Mesothelial cell of epicardium (in vitro differentiated cells): ENCODE results near the gene BGN. TPM values are rescaled to one million over a fixed set of nuclear protein-coding genes. Genes with fewer than 3 reads are reported as not detected.

ENCODE experiments used
- DNase-seq, 2 experiments: peaks; one replicate each; pipeline ENCODE4 v3.0.0; 2021; ENCODE audit warnings: low spot score in 2 of 2; ENCODE audit not compliant: unreplicated experiment in 2 of 2
- H3K27ac Mint-ChIP-seq: 2 replicates; pipeline ENCODE4 v1.8.0; 2021; ENCODE audit warnings: mixed read lengths
- H3K27me3 Mint-ChIP-seq: 2 replicates; pipeline ENCODE4 v1.8.0; 2021; ENCODE audit warnings: low read depth, mixed read lengths
- H3K36me3 Mint-ChIP-seq: 2 replicates; pipeline ENCODE4 v1.8.0; 2021; ENCODE audit warnings: mixed read lengths
- H3K4me1 Mint-ChIP-seq: 2 replicates; pipeline ENCODE4 v1.8.0; 2021; ENCODE audit warnings: mixed read lengths
- H3K4me3 Mint-ChIP-seq: 2 replicates; pipeline ENCODE4 v1.8.0; 2021; ENCODE audit warnings: mild to moderate bottlenecking, moderate library complexity, mixed read lengths
- H3K9me3 Mint-ChIP-seq: 2 replicates; pipeline ENCODE4 v1.8.0; 2021; ENCODE audit warnings: mixed read lengths
- total RNA-seq: library from RNA; stranded (reverse); gene quantifications from 3 replicates; pipeline ENCODE4 v1.2.1, GENCODE V29; 2021
- TF ChIP-seq, protein P1 (sequence below): fragments of 200-600 bp; sonication (generic); IDR thresholded peaks from one replicate; pipeline ENCODE4 v1.5.0; 2021; ENCODE audit warnings: antibody characterized with exemption; ENCODE audit not compliant: unreplicated experiment

The BGN gene
- total RNA-seq, 1 donor from 2014 or later = 121 TPM

DNA sequence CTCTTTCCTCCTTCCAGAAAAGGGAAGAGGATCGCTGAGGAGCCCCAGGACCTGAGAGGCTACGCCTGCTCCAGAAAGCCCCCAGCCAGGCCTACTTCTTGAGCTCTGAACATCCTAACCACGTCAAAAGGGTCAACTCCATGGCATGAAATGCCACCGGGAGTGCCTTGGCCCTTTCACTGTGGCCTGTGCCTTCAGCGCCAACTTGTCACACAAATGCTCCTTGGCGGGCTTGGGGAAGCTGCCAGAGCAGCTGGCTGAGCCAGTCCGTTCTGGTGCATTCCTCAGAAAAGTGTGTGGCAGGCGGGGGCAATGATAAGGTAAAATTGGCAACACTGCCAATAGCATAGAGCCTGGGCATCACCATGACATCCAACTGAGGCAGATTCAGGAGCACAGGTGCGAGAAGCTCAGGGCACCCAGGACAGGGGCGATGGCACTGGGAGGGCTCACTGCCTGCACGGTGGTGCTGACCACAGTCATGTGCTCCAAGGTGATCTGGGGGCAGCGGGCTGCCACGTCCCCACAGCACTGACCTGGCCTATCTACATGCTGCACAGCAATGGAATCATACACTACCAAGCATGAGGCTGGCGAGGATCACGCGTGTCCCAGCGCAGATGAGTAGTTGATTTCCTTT, 36.8 kb upstream of the BGN start:
- H3K9me3 Mint-ChIP-seq = peaks cover 11% of the 10 kb centered on the region
- TF ChIP-seq, protein P1, sequence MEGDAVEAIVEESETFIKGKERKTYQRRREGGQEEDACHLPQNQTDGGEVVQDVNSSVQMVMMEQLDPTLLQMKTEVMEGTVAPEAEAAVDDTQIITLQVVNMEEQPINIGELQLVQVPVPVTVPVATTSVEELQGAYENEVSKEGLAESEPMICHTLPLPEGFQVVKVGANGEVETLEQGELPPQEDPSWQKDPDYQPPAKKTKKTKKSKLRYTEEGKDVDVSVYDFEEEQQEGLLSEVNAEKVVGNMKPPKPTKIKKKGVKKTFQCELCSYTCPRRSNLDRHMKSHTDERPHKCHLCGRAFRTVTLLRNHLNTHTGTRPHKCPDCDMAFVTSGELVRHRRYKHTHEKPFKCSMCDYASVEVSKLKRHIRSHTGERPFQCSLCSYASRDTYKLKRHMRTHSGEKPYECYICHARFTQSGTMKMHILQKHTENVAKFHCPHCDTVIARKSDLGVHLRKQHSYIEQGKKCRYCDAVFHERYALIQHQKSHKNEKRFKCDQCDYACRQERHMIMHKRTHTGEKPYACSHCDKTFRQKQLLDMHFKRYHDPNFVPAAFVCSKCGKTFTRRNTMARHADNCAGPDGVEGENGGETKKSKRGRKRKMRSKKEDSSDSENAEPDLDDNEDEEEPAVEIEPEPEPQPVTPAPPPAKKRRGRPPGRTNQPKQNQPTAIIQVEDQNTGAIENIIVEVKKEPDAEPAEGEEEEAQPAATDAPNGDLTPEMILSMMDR = no peak
- H3K27ac Mint-ChIP-seq = no peak overlapping the region
- peaks cover 14% of the 10 kb centered on the region for H3K36me3 Mint-ChIP-seq
- H3K4me1 Mint-ChIP-seq = peaks cover 4% of the 10 kb centered on the region
- no peak overlapping the region for H3K4me3 Mint-ChIP-seq
- H3K27me3 Mint-ChIP-seq = no peaks in the 10 kb centered on the region
- DNase-seq = no peak

DNA sequence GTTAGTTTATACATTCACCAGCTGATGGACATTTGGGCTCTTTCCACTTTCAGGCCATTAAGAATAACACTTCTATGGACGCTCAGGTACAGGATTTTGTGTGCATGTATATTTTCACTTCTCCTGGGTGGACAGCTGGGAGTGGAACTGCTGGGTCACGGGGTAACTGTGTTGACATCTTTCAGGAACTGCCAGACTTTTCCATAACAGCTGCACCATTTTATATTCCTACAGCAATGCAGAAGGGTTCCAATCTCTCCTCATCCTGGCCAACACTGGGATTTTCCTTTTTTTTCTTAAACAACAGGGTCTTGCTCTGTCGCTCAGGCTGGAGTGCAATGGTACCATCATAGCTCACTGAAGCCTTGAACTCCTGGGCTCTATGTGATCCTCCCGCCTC, 36.3 kb upstream of the BGN start:
- H3K4me1 Mint-ChIP-seq = peaks cover 4% of the 10 kb centered on the region
- TF ChIP-seq, protein P1 = no peak
- H3K27ac Mint-ChIP-seq = no peak overlapping the region
- H3K4me3 Mint-ChIP-seq = no peak overlapping the region
- peaks cover 14% of the 10 kb centered on the region for H3K36me3 Mint-ChIP-seq
- no peak for DNase-seq
- H3K27me3 Mint-ChIP-seq = no peaks in the 10 kb centered on the region
- H3K9me3 Mint-ChIP-seq = peaks cover 11% of the 10 kb centered on the region

DNA sequence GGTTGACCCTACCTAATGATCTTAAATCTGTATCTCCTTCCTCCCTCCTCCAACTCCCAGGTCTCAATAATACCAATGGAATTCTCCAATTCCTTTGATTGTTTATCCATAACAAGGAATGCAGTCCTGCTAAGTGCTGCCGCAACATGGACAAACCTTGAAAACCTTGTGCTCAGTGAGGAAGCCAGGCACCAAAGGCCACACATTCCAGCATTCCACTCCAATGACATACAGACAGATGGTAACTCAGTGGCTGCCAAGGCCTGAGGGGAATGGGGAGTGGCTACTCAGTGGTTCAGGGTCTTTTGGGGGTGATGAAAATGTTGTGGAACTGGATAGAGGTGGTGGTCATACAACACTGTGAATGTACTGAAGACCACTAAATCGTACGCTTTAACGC, 34.8 kb upstream of the BGN start:
- no peak for DNase-seq
- Mint-ChIP-seq H3K36me3 (peaks cover 15% of the 10 kb centered on the region), H3K9me3 (peaks cover 11% of the 10 kb centered on the region), H3K27ac (peak overlapping the region; percentile 93), H3K4me1 (peaks cover 4% of the 10 kb centered on the region), H3K4me3 (no peak overlapping the region), H3K27me3 (no peaks in the 10 kb centered on the region)
- TF ChIP-seq, protein P1 = no peak

DNA sequence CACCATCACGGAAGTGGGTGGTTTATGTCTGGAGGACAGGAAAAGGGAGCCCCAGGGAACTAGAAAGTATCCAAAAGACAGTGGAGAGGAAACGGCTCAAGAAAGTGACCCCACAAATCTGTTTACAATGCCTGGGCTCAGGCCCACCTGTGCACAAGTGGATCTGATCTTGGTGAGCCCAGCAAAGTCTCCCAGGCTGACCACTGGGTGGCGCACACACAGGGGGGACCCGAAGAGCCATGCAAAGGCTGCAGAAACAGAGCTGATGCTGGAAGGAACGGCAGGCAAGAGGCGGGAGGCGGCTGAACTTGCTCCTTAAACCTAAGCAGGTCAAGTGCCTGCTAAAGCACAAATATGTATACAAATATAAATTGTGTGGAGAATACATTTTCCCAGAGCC, 34.0 kb upstream of the BGN start:
- Mint-ChIP-seq H3K4me1 (peaks cover 4% of the 10 kb centered on the region), H3K9me3 (peaks cover 11% of the 10 kb centered on the region), H3K36me3 (peaks cover 15% of the 10 kb centered on the region), H3K27me3 (no peaks in the 10 kb centered on the region), H3K27ac (peak overlapping the region; percentile 26), H3K4me3 (no peak overlapping the region)
- DNase-seq = peak in 1 of 2 experiments; percentile 60
- TF ChIP-seq, protein P1 = no peak

DNA sequence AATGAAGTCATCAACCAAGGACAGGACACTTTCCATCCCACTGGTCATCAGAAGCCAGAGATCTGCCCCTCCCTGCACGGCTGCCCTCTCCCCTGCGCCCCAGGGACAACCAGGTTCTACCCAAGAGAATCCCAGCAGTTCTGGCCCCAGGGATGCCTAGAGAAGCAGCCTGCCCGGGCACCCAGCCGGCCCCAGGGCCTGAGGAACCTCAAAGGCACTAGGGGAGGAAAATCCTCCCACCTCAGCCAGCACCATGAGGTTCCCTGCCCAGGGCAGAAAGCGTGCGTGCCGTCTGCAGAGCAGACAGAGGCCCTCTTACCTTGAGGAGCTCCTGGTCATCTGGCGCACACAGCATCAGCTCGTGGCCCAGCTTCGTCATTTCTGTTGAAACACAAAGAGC, 32.5 kb upstream of the BGN start:
- TF ChIP-seq, protein P1 = no peak
- H3K4me3 Mint-ChIP-seq = no peak overlapping the region
- no peaks in the 10 kb centered on the region for H3K27me3 Mint-ChIP-seq
- no peak for DNase-seq
- H3K4me1 Mint-ChIP-seq = peaks cover 4% of the 10 kb centered on the region
- H3K9me3 Mint-ChIP-seq = peaks cover 11% of the 10 kb centered on the region
- H3K36me3 Mint-ChIP-seq = peaks cover 15% of the 10 kb centered on the region
- no peak overlapping the region for H3K27ac Mint-ChIP-seq

DNA sequence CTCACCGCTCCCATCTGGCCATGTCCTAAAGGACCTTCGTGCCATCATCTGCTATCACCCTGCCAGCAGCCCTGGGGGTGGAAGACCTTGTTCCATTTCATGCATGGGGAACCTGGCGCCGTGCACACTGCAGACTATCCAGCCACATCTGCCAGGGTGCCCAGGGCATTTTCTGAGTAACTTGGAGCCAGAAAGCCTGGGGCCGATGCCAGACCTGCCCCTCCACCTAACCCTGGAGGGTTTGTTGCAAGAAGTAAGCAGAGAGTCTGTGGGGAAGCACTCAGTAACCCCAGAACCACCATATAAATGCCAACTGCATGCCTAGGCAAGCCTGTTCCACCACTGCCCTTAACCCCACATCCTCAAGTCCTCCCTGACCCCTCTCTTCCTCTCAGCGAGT, 31.7 kb upstream of the BGN start:
- Mint-ChIP-seq H3K9me3 (peaks cover 11% of the 10 kb centered on the region), H3K4me1 (peaks cover 4% of the 10 kb centered on the region), H3K27ac (no peak overlapping the region), H3K4me3 (no peak overlapping the region), H3K27me3 (no peaks in the 10 kb centered on the region), H3K36me3 (peaks cover 15% of the 10 kb centered on the region)
- no peak for DNase-seq
- TF ChIP-seq, protein P1 = no peak
